HCT116 (cell line): Measurements from ENCODE around the gene LIM2. TPM values are rescaled to one million over a fixed set of nuclear protein-coding genes. Genes with fewer than 3 reads are reported as not detected.

Experiments
- ATAC-seq: fragments of 200-7000 bp; cut with Tn5 transposase; 2 replicates; pipeline ENCODE4 v1.9.1; 2020; ENCODE audit warnings: mild to moderate bottlenecking, moderate library complexity
- BruUV-seq: library from RNA; stranded (reverse); fragments of 400-500 nt; replicated peaks from 2 replicates; lab custom pipeline; 2021; lab: Mats Ljungman, UMichigan
- CTCF ChIA-PET: fragments of 300-600 bp; sonication (Branson Sonifier 250); formaldehyde crosslinking; loops from one replicate; lab custom pipeline; 2021; ENCODE audit warnings: antibody characterized with exemption; lab: Charles Lee
- POLR2A ChIA-PET: fragments of 300-600, 350-600 bp; sonication (Branson Sonifier 250); formaldehyde crosslinking; loops from one replicate; lab custom pipeline; 2021; ENCODE audit warnings: antibody characterized with exemption; lab: Charles Lee
- RAD21 ChIA-PET, 2 experiments: fragments of 300-600 bp; sonication (Branson Sonifier 250); formaldehyde crosslinking; loops; one replicate each; lab custom pipeline; 2023; ENCODE audit warnings: low total read pairs in 2 of 2; ENCODE audit not compliant: uncharacterized antibody in 2 of 2, unreplicated experiment in 2 of 2, low non-redundant PET in 1 of 2; lab: Charles Lee
- DNase-seq: peaks from one replicate; pipeline ENCODE4 v3.0.0-alpha.2; 2010; ENCODE audit warnings: low read depth, low spot score
- H2AFZ ChIP-seq: fragments of 200-600 bp; shearing (Covaris generic), sonication (generic); 2 replicates; pipeline ENCODE4 v1.6.1; 2017; ENCODE audit warnings: low read depth, mixed run types, mixed read lengths, antibody characterized with exemption, low read length; ENCODE audit not compliant: poor library complexity, severe bottlenecking
- H3K27ac ChIP-seq: 2 replicates; pipeline ENCODE4 v1.5.1; 2012; ENCODE audit warnings: low read depth, low read length
- H3K27me3 ChIP-seq: fragments of 200-600 bp; sonication (generic); 2 replicates; pipeline ENCODE4 v1.6.1; 2016; ENCODE audit warnings: mixed run types, low read length, mixed read lengths; ENCODE audit not compliant: insufficient read depth
- H3K36me3 ChIP-seq, 2 experiments: fragments of 200-500 bp in 1 of 2; fragments of 200-600 bp in 1 of 2; sonication (Bioruptor generic) in 1 of 2; sonication (generic) in 1 of 2; 2 replicates each; pipeline versions ENCODE4 v1.5.1 to v1.6.1; 2014 to 2016; ENCODE audit warnings: low read length in 2 of 2, inconsistent platforms in 1 of 2, mixed read lengths in 1 of 2, mixed run types in 1 of 2; ENCODE audit not compliant: insufficient read depth in 2 of 2, control insufficient read depth in 1 of 2
- H3K4me1 ChIP-seq, 2 experiments: fragments of 200-600 bp in 1 of 2; sonication (generic) in 1 of 2; 2 replicates each; pipeline versions ENCODE4 v1.5.1 to v1.6.1; 2012 to 2017; ENCODE audit warnings: low read length in 2 of 2, inconsistent platforms in 1 of 2, mild to moderate bottlenecking in 1 of 2, mixed read lengths in 1 of 2, mixed run types in 1 of 2, moderate library complexity in 1 of 2; ENCODE audit not compliant: insufficient read depth in 2 of 2, control insufficient read depth in 1 of 2
- H3K4me2 ChIP-seq: fragments of 200-600 bp; sonication (generic); 2 replicates; pipeline ENCODE4 v1.6.1; 2017; ENCODE audit warnings: mixed run types, low read length, mixed read lengths
- H3K4me3 ChIP-seq, 2 experiments: fragments of 200-600 bp in 1 of 2; sonication (generic) in 1 of 2; replicated peaks in 1 of 2; 2 replicates each; pipeline ENCODE4 v1.5.1; 2011 to 2016; ENCODE audit warnings: low read length in 2 of 2, control low read depth in 1 of 2, low read depth in 1 of 2, mild to moderate bottlenecking in 1 of 2, mixed read lengths in 1 of 2, mixed run types in 1 of 2
- H3K79me2 ChIP-seq: fragments of 200-600 bp; sonication (generic); 2 replicates; pipeline ENCODE4 v1.6.1; 2017; ENCODE audit warnings: mild to moderate bottlenecking, mixed run types, low read length, moderate library complexity, mixed read lengths; ENCODE audit not compliant: insufficient read depth
- H3K9ac ChIP-seq: fragments of 200-600 bp; sonication (generic); 2 replicates; pipeline ENCODE4 v1.6.1; 2016; ENCODE audit warnings: low read length, mixed read lengths
- H3K9me2 ChIP-seq: fragments of 200-600 bp; sonication (generic), shearing (Covaris generic); 2 replicates; pipeline ENCODE4 v1.6.1; 2017; ENCODE audit warnings: mixed run types, mild to moderate bottlenecking, moderate library complexity; ENCODE audit not compliant: insufficient read depth
- H3K9me3 ChIP-seq, 2 experiments: fragments of 200-500 bp in 1 of 2; fragments of 200-600 bp in 1 of 2; sonication (Bioruptor generic) in 1 of 2; sonication (generic) in 1 of 2; 2 replicates each; pipeline ENCODE4 v1.6.1; 2014 to 2017; ENCODE audit warnings: low read length in 2 of 2, mixed read lengths in 2 of 2, inconsistent platforms in 1 of 2, low read depth in 1 of 2, mild to moderate bottlenecking in 1 of 2, mixed run types in 1 of 2, moderate library complexity in 1 of 2; ENCODE audit not compliant: control insufficient read depth in 1 of 2, insufficient read depth in 1 of 2
- H4K20me1 ChIP-seq: fragments of 200-600 bp; sonication (generic), shearing (Covaris generic); 2 replicates; pipeline ENCODE4 v1.6.1; 2017; ENCODE audit warnings: mixed run types, mild to moderate bottlenecking, moderate library complexity; ENCODE audit not compliant: insufficient read depth
- CBX3 ChIP-seq: IDR thresholded peaks from 2 replicates; pipeline ENCODE4 v1.6.1; 2012; ENCODE audit warnings: low read depth
- EGR1 ChIP-seq: IDR thresholded peaks from 2 replicates; pipeline ENCODE4 v1.6.1; 2012; ENCODE audit warnings: low read depth
- SRF ChIP-seq: IDR thresholded peaks from 2 replicates; pipeline ENCODE4 v1.6.1; 2012; ENCODE audit warnings: low read depth
- YY1 ChIP-seq: IDR thresholded peaks from 2 replicates; pipeline ENCODE4 v1.6.1; 2011; ENCODE audit warnings: low read length, low read depth, moderate library complexity, mild to moderate bottlenecking; ENCODE audit not compliant: insufficient replicate concordance; ENCODE audit errors: extremely low read depth
- ZFX ChIP-seq: fragments of 450-650 bp; IDR thresholded peaks from 2 replicates; pipeline ENCODE4 v1.6.1; 2017
- intact Hi-C: fragments of 100-400 bp; cut with micrococcal nuclease; formaldehyde crosslinking; loops from 2 replicates; pipeline ENCODE4 v1.10.0; 2022
- total RNA-seq: library from RNA; stranded (reverse); gene quantifications from one replicate; pipeline ENCODE4 v1.2.1, GENCODE V29; 2021; ENCODE audit not compliant: unreplicated experiment
- TF ChIP-seq, protein P1 (sequence below): IDR thresholded peaks from 2 replicates; pipeline ENCODE4 v1.6.1; 2012; ENCODE audit warnings: low read depth
- TF ChIP-seq, protein P2 (sequence below): IDR thresholded peaks from 2 replicates; pipeline ENCODE4 v1.6.1; 2012

Gene LIM2
- total RNA-seq, 1 experiment from 2014 or later, result not detected

DNA sequence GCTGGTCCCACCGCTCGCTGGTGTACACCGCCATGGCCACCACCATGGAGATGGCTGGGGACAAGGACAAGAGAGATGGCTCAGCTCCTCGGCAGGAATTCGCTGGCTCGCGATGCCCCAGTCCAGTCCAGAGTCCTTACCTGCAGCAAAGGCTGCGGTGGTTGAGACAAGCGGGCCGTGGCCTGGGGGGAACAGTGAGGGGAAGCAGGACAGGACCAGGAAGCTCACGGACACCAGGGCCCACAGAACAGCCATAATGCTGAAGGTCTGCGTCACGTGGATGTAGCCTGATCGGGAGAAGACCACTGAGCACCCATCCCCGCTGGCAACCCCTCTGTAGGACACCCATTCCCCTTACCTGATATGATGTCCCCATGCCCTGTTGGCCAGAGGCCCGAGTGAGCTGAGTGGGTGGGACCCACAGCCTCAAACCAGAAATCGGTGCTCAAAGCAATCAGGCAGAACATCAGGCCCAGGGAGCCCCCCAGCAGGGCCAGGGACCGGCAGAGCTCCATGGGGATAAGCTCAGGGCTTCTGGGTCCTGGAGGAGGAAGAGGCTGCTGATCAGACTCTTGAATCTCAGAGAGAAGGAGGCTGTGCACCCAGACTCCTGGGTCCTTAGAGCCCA lies 15.6 kb downstream of the LIM2 start:
- RAD21 ChIA-PET, result no interaction called here
- TF ChIP-seq, protein P1, sequence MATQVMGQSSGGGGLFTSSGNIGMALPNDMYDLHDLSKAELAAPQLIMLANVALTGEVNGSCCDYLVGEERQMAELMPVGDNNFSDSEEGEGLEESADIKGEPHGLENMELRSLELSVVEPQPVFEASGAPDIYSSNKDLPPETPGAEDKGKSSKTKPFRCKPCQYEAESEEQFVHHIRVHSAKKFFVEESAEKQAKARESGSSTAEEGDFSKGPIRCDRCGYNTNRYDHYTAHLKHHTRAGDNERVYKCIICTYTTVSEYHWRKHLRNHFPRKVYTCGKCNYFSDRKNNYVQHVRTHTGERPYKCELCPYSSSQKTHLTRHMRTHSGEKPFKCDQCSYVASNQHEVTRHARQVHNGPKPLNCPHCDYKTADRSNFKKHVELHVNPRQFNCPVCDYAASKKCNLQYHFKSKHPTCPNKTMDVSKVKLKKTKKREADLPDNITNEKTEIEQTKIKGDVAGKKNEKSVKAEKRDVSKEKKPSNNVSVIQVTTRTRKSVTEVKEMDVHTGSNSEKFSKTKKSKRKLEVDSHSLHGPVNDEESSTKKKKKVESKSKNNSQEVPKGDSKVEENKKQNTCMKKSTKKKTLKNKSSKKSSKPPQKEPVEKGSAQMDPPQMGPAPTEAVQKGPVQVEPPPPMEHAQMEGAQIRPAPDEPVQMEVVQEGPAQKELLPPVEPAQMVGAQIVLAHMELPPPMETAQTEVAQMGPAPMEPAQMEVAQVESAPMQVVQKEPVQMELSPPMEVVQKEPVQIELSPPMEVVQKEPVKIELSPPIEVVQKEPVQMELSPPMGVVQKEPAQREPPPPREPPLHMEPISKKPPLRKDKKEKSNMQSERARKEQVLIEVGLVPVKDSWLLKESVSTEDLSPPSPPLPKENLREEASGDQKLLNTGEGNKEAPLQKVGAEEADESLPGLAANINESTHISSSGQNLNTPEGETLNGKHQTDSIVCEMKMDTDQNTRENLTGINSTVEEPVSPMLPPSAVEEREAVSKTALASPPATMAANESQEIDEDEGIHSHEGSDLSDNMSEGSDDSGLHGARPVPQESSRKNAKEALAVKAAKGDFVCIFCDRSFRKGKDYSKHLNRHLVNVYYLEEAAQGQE, result no peak
- no peak for TF ChIP-seq YY1
- TF ChIP-seq SRF, result no peak
- TF ChIP-seq, protein P2, sequence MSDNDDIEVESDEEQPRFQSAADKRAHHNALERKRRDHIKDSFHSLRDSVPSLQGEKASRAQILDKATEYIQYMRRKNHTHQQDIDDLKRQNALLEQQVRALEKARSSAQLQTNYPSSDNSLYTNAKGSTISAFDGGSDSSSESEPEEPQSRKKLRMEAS, result no peak
- no peak for TF ChIP-seq EGR1
- no peak for TF ChIP-seq ZFX
- no peak for TF ChIP-seq CBX3
- TF ChIP-seq, all 23 proteins: peak for 0
- no peak for DNase-seq
- no peak overlapping the region for H3K9ac ChIP-seq
- H3K36me3 ChIP-seq, result no peaks in the 10 kb centered on the region
- no peak overlapping the region for H3K27ac ChIP-seq
- H3K79me2 ChIP-seq, result peaks cover 2% of the 10 kb centered on the region; the same call in 1 of the 2 replicates
- no peaks in the 10 kb centered on the region for H3K9me3 ChIP-seq
- ChIA-PET CTCF (no interaction called here), POLR2A (interaction anchor here (1.3 kb wide), 1 partner anchor 22 kb away, joined by 4 read pairs; no protein-coding TSS in a partner anchor)
- no peaks in the 10 kb centered on the region for H3K9me2 ChIP-seq
- H3K27me3 ChIP-seq, result no peaks in the 10 kb centered on the region
- H2AFZ ChIP-seq, result no peak overlapping the region
- H3K4me3 ChIP-seq, result no peak overlapping the region
- no peak for ATAC-seq
- BruUV-seq, result no TSS peak
- H3K4me1 ChIP-seq, result peaks cover 5 to 12% of the 10 kb centered on the region in 2 experiments; a peak in 3 of 4 replicates
- H4K20me1 ChIP-seq, result no peaks in the 10 kb centered on the region
- H3K4me2 ChIP-seq, result no peak overlapping the region
- intact Hi-C loops, result no loop called here
